ENCODE data around the gene SBF1. TPM values are rescaled to one million over a fixed set of nuclear protein-coding genes. Genes with fewer than 3 reads are reported as not detected.

The SBF1 gene
- total RNA-seq, 4 donors from 2014 or later = 59.9 to 241 (median 108) TPM

DNA sequence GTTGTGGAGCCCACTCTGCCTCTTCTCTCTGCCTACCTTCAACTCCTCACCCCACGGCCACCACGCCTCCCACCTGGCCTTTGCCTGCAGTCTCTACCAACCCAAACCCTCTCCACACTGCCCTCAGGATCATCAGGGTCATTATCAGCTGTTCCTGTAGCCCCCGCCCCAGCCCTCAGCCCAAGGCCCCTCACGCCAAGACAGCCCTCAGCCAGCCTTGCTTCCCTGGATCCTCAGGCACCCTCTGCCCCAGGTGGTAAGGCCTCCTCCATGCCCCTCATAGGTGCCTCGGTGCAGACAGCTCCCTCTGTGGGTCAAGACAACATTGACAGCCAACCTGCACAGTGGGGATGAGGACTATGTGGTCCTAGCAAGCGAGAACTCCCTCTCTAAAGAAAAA lies 1.7 kb downstream of the SBF1 start:
- Histone ChIP-seq H3K4me1 (peaks cover 53 to 64% (median 57%) of the 10 kb centered on the region in 4 donors), H3K36me3 (no peaks in the 10 kb centered on the region), H3K9me3 (no peaks in the 10 kb centered on the region), H3K27me3 (no peaks in the 10 kb centered on the region), H3K4me3 (peak overlapping the region in 2 of 4 donors; percentile 67 to 91), H3K27ac (peak overlapping the region in 2 of 4 donors; percentile 91 to 92)
- intact Hi-C loops (cut with DNase I; ENCODE audit: low total_unique reads) (loop anchor here (10.0 kb wide), 1 partner anchor 218 kb away; the partner anchor contains the start of gene HDAC10), in situ Hi-C loops (cut with MboI; ENCODE audit: low pct_ligation_motif_present in 1 of 4, low pct_unique_long_range_greater_than_20kb in 1 of 4, low sequenced_read_pairs in 3 of 4) (no loop called here)
- TF ChIP-seq CTCF (IDR thresholded peaks at IDR 0.05) = peak in 4 of 5 experiments; percentile 19 to 42 (median 24)
- no peak for TF ChIP-seq EP300 (IDR thresholded peaks at IDR 0.05; ENCODE audit: low read depth)
- DNase-seq = peak; percentile 41
- 66 to 80% methylated on average over 2 to 6 of the region's 6 CpGs for WGBS, 2 donors (ENCODE audit: low coverage in 1 of 2)

- no peak for TF ChIP-seq EP300 (IDR thresholded peaks at IDR 0.05; ENCODE audit: low read depth)
- TF ChIP-seq POLR2AphosphoS5 (IDR thresholded peaks at IDR 0.05) = no peak
- Histone ChIP-seq H3K36me3 (peaks cover 0 to 6% (median 2%) of the 10 kb centered on the region in 4 donors), H3K27ac (peak overlapping the region in 3 of 4 donors; percentile 83 to 91 (median 90)), H3K4me1 (peaks cover 53 to 64% (median 57%) of the 10 kb centered on the region in 4 donors), H3K9me3 (no peaks in the 10 kb centered on the region), H3K4me3 (no peak overlapping the region), H3K27me3 (no peaks in the 10 kb centered on the region)
- in situ Hi-C loops (cut with MboI; ENCODE audit: low pct_ligation_motif_present in 1 of 4, low pct_unique_long_range_greater_than_20kb in 1 of 4, low sequenced_read_pairs in 3 of 4) = no loop called here
- intact Hi-C loops (cut with DNase I; ENCODE audit: low total_unique reads) = loop anchor here (10.0 kb wide), 1 partner anchor 217 kb away; the partner anchor contains the start of gene HDAC10
- DNase-seq = no peak
- WGBS, 2 donors (ENCODE audit: low coverage in 1 of 2) = 75% methylated on average over 5 of the region's 5 CpGs; no CpG with 5 or more reads in 1 of the 2 donors
These were observed 2.9 kb downstream of the SBF1 start for GRCh38 chr22:50471962-50472361.

- 80% methylated on average over 21 of the region's 21 CpGs; no CpG with 5 or more reads in 1 of the 2 donors for WGBS, 2 donors (ENCODE audit: low coverage in 1 of 2)
- intact Hi-C loops (cut with DNase I; ENCODE audit: low total_unique reads) = loop anchor here (10.0 kb wide), 1 partner anchor 217 kb away; the partner anchor contains the start of gene HDAC10
- Histone ChIP-seq H3K4me3 (no peak overlapping the region), H3K9me3 (no peaks in the 10 kb centered on the region), H3K4me1 (peaks cover 53 to 64% (median 57%) of the 10 kb centered on the region in 4 donors), H3K36me3 (peaks cover 0 to 13% (median 5%) of the 10 kb centered on the region in 4 donors), H3K27ac (peak overlapping the region; percentile 83 to 91 (median 87)), H3K27me3 (no peaks in the 10 kb centered on the region)
- TF ChIP-seq CTCF (IDR thresholded peaks at IDR 0.05) (no peak), EP300 (IDR thresholded peaks at IDR 0.05; ENCODE audit: low read depth) (no peak), POLR2AphosphoS5 (IDR thresholded peaks at IDR 0.05) (no peak), POLR2A (IDR thresholded peaks at IDR 0.05) (no peak)
- DNase-seq = no peak
- in situ Hi-C loops (cut with MboI; ENCODE audit: low pct_ligation_motif_present in 1 of 4, low pct_unique_long_range_greater_than_20kb in 1 of 4, low sequenced_read_pairs in 3 of 4) = no loop called here
These were observed 3.5 kb downstream of the SBF1 start for GRCh38 chr22:50471197-50471847.

DNA sequence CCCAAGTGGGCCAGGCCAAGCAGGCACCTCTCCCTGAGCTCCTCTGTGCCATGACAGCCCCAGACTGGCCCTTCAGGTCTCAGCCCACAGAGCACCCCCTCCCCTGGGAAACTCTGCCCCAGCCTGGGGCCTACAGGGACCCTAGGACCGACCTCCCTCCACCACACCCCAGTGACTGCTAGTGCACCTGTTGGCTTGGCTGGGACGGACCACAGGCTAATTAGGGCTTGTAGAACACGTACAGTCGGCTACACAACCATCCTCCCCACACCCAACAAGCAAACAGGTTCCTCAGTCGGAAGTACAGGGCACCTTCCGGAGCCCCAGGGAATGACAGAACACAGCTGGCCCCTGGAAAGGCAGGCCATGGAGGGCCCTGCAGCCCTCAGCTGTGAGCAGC lies 4.3 kb downstream of the SBF1 start:
- peaks cover 51 to 63% (median 55%) of the 10 kb centered on the region in 4 donors for H3K4me1 ChIP-seq
- peak overlapping the region in 1 of 4 donors; percentile 8 for H3K4me3 ChIP-seq
- peaks cover 0 to 21% (median 10%) of the 10 kb centered on the region in 4 donors for H3K36me3 ChIP-seq
- TF ChIP-seq POLR2A (IDR thresholded peaks at IDR 0.05) (peak; percentile 19), CTCF (IDR thresholded peaks at IDR 0.05) (peak in 1 of 5 experiments; percentile 30), EP300 (IDR thresholded peaks at IDR 0.05; ENCODE audit: low read depth) (no peak)
- in situ Hi-C loops (cut with MboI; ENCODE audit: low pct_ligation_motif_present in 1 of 4, low pct_unique_long_range_greater_than_20kb in 1 of 4, low sequenced_read_pairs in 3 of 4) = no loop called here
- WGBS, 2 donors (ENCODE audit: low coverage in 1 of 2) = 30% methylated on average over 6 of the region's 6 CpGs; no CpG with 5 or more reads in 1 of the 2 donors
- DNase-seq = peak; percentile 67
- peak overlapping the region; percentile 83 to 91 (median 87) for H3K27ac ChIP-seq
- no peaks in the 10 kb centered on the region for H3K9me3 ChIP-seq
- H3K27me3 ChIP-seq = no peaks in the 10 kb centered on the region
- intact Hi-C loops (cut with DNase I; ENCODE audit: low total_unique reads) = loop anchor here (10.0 kb wide), 1 partner anchor 216 kb away; the partner anchor contains the start of gene HDAC10

Data from transverse colon (tissue), 4 donors.